ENCODE measurements around the gene MALT1.

The MALT1 gene

GRCh38 chr18:58654896-58655614 lies 16.2 kb upstream of the MALT1 start:
- DNase-seq: no peak

- no peak for DNase-seq
Observed at GRCh38 chr18:58657081-58657480, 14.2 kb upstream of the MALT1 start.

GRCh38 chr18:58657494-58657893 lies 13.8 kb upstream of the MALT1 start:
- no peak for DNase-seq

GRCh38 chr18:58659691-58660090 lies 11.6 kb upstream of the MALT1 start:
- DNase-seq: no peak

- DNase-seq: no peak
Observed at GRCh38 chr18:58660915-58661314, 10.3 kb upstream of the MALT1 start.

GRCh38 chr18:58661423-58661822 lies 9.8 kb upstream of the MALT1 start:
- DNase-seq: no peak

- no peak for DNase-seq
Observed at GRCh38 chr18:58662118-58662517, 9.1 kb upstream of the MALT1 start.

GRCh38 chr18:58666176-58666575 lies 5.1 kb upstream of the MALT1 start:
- no peak for DNase-seq

- no peak for DNase-seq
Observed at GRCh38 chr18:58668211-58668610, 3.1 kb upstream of the MALT1 start.

- no peak for DNase-seq
Observed at GRCh38 chr18:58668897-58669296, 2.4 kb upstream of the MALT1 start.

GRCh38 chr18:58669731-58670378 lies 1.4 kb upstream of the MALT1 start:
- DNase-seq: no peak

GRCh38 chr18:58670404-58671110 lies 708 bp upstream of the MALT1 start:
- DNase-seq: no peak

- peak; percentile 41 for DNase-seq
Observed at GRCh38 chr18:58671632-58672564, 633 bp downstream of the MALT1 start.

GRCh38 chr18:58674159-58674558 lies 2.9 kb downstream of the MALT1 start:
- DNase-seq: no peak

GRCh38 chr18:58674863-58675472 lies 3.7 kb downstream of the MALT1 start:
- no peak for DNase-seq

- no peak for DNase-seq
Observed at GRCh38 chr18:58676270-58676669, 5.0 kb downstream of the MALT1 start.

GRCh38 chr18:58682429-58683069 lies 11.3 kb downstream of the MALT1 start:
- DNase-seq: no peak

GRCh38 chr18:58687871-58688308 lies 16.6 kb downstream of the MALT1 start:
- DNase-seq: peak; percentile 38

- no peak for DNase-seq
Observed at GRCh38 chr18:58690259-58690658, 19.0 kb downstream of the MALT1 start.

- no peak for DNase-seq
Observed at GRCh38 chr18:58691256-58691655, 20.0 kb downstream of the MALT1 start.

- DNase-seq: no peak
Observed at GRCh38 chr18:58692422-58693185, 21.3 kb downstream of the MALT1 start.
